ENCODE data around the gene SMAD3.

Gene SMAD3

GRCh38 chr15:67215102-67215501 is 149.7 kb downstream of the SMAD3 start:
- no peak for DNase-seq (ENCODE audit: low spot score)
- ChIA-PET CTCF (interaction anchor here (0.6 kb wide), 1 partner anchor 53 kb away, joined by 3 read pairs; no protein-coding TSS in a partner anchor), POLR2A (ENCODE audit: low non-redundant PET) (no interaction called here)
- no peak for TF ChIP-seq CTCF (conservative IDR thresholded peaks at IDR 0.05; ENCODE audit: low read depth)
- H3K27ac ChIP-seq, result no peak overlapping the region

GRCh38 chr15:67216859-67217258 is 151.5 kb downstream of the SMAD3 start:
- ChIA-PET POLR2A (ENCODE audit: low non-redundant PET) (interaction anchor here (0.7 kb wide), 1 partner anchor 396 kb away, joined by 7 read pairs; no protein-coding TSS in a partner anchor), CTCF (no interaction called here)
- no peak for TF ChIP-seq CTCF (conservative IDR thresholded peaks at IDR 0.05; ENCODE audit: low read depth)
- H3K27ac ChIP-seq, result no peak overlapping the region
- no peak for DNase-seq (ENCODE audit: low spot score)

- POLR2A ChIA-PET (ENCODE audit: low non-redundant PET), result no interaction called here
- DNase-seq (ENCODE audit: low spot score), result no peak
- no peak overlapping the region for H3K27ac ChIP-seq
- TF ChIP-seq CTCF (conservative IDR thresholded peaks at IDR 0.05; ENCODE audit: low read depth), result no peak
- CTCF ChIA-PET, result no interaction called here
These were observed 153.0 kb downstream of the SMAD3 start for GRCh38 chr15:67218428-67218827.

- no peak for TF ChIP-seq CTCF (conservative IDR thresholded peaks at IDR 0.05; ENCODE audit: low read depth)
These were observed 153.9 kb downstream of the SMAD3 start for GRCh38 chr15:67219288-67219687.

DNA sequence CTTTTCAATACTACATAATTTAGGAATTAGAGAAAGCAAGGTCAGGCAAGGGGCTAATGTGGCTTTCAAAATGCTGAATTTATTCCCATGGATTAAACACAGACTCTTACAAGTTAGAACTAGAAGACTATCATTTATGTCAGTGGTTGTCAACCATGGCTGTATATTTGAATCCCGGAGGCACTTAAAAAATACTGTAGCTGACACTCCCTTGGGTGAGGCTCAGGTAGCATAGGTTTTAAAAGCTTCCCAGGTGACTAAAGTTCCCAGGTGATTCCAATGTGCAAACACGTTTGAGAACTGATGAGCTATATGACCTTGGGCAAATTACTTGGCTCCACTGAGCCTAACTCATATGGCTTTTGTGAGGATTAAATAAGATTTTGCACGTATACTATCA is 159.5 kb downstream of the SMAD3 start:
- CTCF ChIA-PET, result interaction anchor here (0.7 kb wide), 1 partner anchor 15 kb away, joined by 3 read pairs; no protein-coding TSS in a partner anchor

More at GRCh38 chr15:67219288-67219687, 153.9 kb downstream of the SMAD3 start:
- no peak for DNase-seq (ENCODE audit: low spot score)
- ChIA-PET CTCF (no interaction called here), POLR2A (ENCODE audit: low non-redundant PET) (no interaction called here)
- no peak overlapping the region for H3K27ac ChIP-seq

DNA sequence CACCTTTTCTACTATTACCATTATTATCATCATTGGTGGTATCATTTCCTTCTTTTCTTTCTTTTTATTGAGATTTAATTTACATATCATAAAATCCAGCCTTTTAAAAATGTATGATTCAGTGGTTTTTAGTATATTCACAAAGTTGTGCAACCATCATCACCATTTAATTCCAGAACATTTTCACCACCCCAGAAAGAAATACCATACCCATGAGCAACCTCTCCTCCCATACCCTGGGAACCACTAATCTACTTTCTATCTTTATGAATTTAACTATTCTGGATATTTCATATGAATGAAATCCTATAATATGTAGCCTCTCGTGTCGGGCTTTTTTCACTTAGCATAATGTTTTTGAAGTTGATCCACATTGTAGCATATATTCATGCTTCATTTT is 159.9 kb downstream of the SMAD3 start:
- no peak overlapping the region for H3K27ac ChIP-seq
- ChIA-PET POLR2A (ENCODE audit: low non-redundant PET) (no interaction called here), CTCF (interaction anchor here (0.7 kb wide), 1 partner anchor 15 kb away, joined by 3 read pairs; no protein-coding TSS in a partner anchor)
- peak; percentile 59 for DNase-seq (ENCODE audit: low spot score)
- TF ChIP-seq CTCF (conservative IDR thresholded peaks at IDR 0.05; ENCODE audit: low read depth), result no peak

More for the DNA sequence above, 159.5 kb downstream of the SMAD3 start:
- peak overlapping the region; percentile 76 for H3K27ac ChIP-seq
- POLR2A ChIA-PET (ENCODE audit: low non-redundant PET), result no interaction called here
- TF ChIP-seq CTCF (conservative IDR thresholded peaks at IDR 0.05; ENCODE audit: low read depth), result no peak
- DNase-seq (ENCODE audit: low spot score), result peak; percentile 79
